Activated CD4-positive, CD25-positive, alpha-beta regulatory T cell (primary cell): ENCODE data around the gene MANBA.

Experiments used
- DNase-seq, 4 experiments: peaks; one replicate each; lab custom pipeline; 2025; lab: John Stamatoyannopoulos, UW

MANBA gene

GRCh38 chr4:102594000-102594399 lies 166.8 kb downstream of the MANBA start:
- no peak for DNase-seq

GRCh38 chr4:102593147-102593546 lies 167.6 kb downstream of the MANBA start:
- no peak for DNase-seq

- no peak for DNase-seq
These were observed 168.5 kb downstream of the MANBA start for GRCh38 chr4:102592256-102592655.

- no peak for DNase-seq
These were observed 171.0 kb downstream of the MANBA start for GRCh38 chr4:102589743-102590142.

- DNase-seq, result peak in 2 of 4 experiments; percentile 4 to 9
These were observed 174.1 kb downstream of the MANBA start for GRCh38 chr4:102586644-102587021.

- no peak for DNase-seq
These were observed 174.6 kb downstream of the MANBA start for GRCh38 chr4:102586002-102586643.

- DNase-seq, result no peak
These were observed 175.4 kb downstream of the MANBA start for GRCh38 chr4:102585329-102585728.

- DNase-seq, result no peak
These were observed 176.7 kb downstream of the MANBA start for GRCh38 chr4:102584091-102584490.
